Transverse colon (tissue), 4 donors: ENCODE data around the gene MEGF9. TPM values are rescaled to one million over a fixed set of nuclear protein-coding genes. Genes with fewer than 3 reads are reported as not detected.

Experiments used
- DNase-seq: peaks from one replicate; pipeline ENCODE4 v3.0.0-alpha.2; 2019
- H3K27ac ChIP-seq, 4 donors: fragments of 200-600 bp; sonication (generic); 2 replicates each; pipeline ENCODE4 v1.5.1; 2016 to 2018; ENCODE audit warnings: inconsistent platforms in 4 of 4
- H3K27me3 ChIP-seq: fragments of 200-600 bp; sonication (generic); 2 replicates; pipeline ENCODE4 v1.5.1; 2017; ENCODE audit warnings: inconsistent platforms
- H3K36me3 ChIP-seq, 4 donors: fragments of 200-600 bp; sonication (generic); 2 replicates each; pipeline ENCODE4 v1.5.1; 2017 to 2019; ENCODE audit warnings: inconsistent platforms in 4 of 4
- H3K4me1 ChIP-seq, 4 donors: fragments of 200-600 bp; sonication (generic); 2 replicates each; pipeline ENCODE4 v1.5.1; 2017 to 2020; ENCODE audit warnings: inconsistent platforms in 4 of 4
- H3K4me3 ChIP-seq, 4 donors: fragments of 200-600 bp; sonication (generic); 1 replicate in 1 of 4; 2 replicates in 3 of 4; pipeline versions ENCODE4 v1.5.1 to v1.6.1; 2017 to 2019; ENCODE audit warnings: inconsistent platforms in 4 of 4
- H3K9me3 ChIP-seq, 2 donors: fragments of 200-600 bp; sonication (generic); 2 replicates each; pipeline ENCODE4 v1.5.1; 2017 to 2019; ENCODE audit warnings: inconsistent platforms in 2 of 2
- EP300 ChIP-seq: sonication (generic); formaldehyde crosslinking; IDR thresholded peaks from one replicate; pipeline ENCODE4 v1.6.1; 2017; ENCODE audit warnings: antibody characterized with exemption, low read depth
- POLR2A ChIP-seq: fragments of 450-650 bp; IDR thresholded peaks from one replicate; pipeline ENCODE4 v1.6.1; 2016; ENCODE audit warnings: antibody characterized with exemption, mild to moderate bottlenecking, moderate library complexity
- POLR2AphosphoS5 ChIP-seq, 3 donors: sonication (generic); formaldehyde crosslinking; IDR thresholded peaks; one replicate each; pipeline ENCODE4 v1.6.1; 2016; ENCODE audit warnings: antibody characterized with exemption in 3 of 3
- WGBS, 2 donors: methylation state at CpG; one replicate each; pipeline ENCODE4 v1.1.5; 2018; ENCODE audit warnings: low coverage in 1 of 2; 5-methylcytosine and 5-hydroxymethylcytosine counted together
- in situ Hi-C, 4 donors: fragments of 200-750 bp; cut with MboI; loops; one replicate each; pipeline versions ENCODE4 v1.15.0 to v1.15.1; 2017; ENCODE audit warnings: low sequenced_read_pairs in 3 of 4, low pct_ligation_motif_present in 1 of 4, low pct_unique_long_range_greater_than_20kb in 1 of 4
- intact Hi-C: fragments of 100-400 bp; cut with DNase I; formaldehyde crosslinking; loops from one replicate; pipeline ENCODE4 v1.15.1; 2023; ENCODE audit warnings: low total_unique reads
- total RNA-seq, 4 donors: library from RNA; depleted of rRNA; stranded (reverse); fragments of >200 nt; gene quantifications; one replicate each; pipeline ENCODE4 v1.1.0, GENCODE V29; 2016
- TF ChIP-seq, protein P1 (sequence below), 5 experiments: fragments of 200-600 bp in 3 of 5; fragments of 450-650 bp in 2 of 5; sonication (generic) in 3 of 5; IDR thresholded peaks; 1 replicate in 2 of 5; 2 replicates in 3 of 5; pipeline ENCODE4 v1.5.1; 2016 to 2017; ENCODE audit warnings: antibody characterized with exemption in 5 of 5, inconsistent platforms in 3 of 5, mild to moderate bottlenecking in 2 of 5, moderate library complexity in 1 of 5

The MEGF9 gene
- total RNA-seq, 4 donors from 2014 or later = 6.7 to 17.9 (median 12.7) TPM

DNA sequence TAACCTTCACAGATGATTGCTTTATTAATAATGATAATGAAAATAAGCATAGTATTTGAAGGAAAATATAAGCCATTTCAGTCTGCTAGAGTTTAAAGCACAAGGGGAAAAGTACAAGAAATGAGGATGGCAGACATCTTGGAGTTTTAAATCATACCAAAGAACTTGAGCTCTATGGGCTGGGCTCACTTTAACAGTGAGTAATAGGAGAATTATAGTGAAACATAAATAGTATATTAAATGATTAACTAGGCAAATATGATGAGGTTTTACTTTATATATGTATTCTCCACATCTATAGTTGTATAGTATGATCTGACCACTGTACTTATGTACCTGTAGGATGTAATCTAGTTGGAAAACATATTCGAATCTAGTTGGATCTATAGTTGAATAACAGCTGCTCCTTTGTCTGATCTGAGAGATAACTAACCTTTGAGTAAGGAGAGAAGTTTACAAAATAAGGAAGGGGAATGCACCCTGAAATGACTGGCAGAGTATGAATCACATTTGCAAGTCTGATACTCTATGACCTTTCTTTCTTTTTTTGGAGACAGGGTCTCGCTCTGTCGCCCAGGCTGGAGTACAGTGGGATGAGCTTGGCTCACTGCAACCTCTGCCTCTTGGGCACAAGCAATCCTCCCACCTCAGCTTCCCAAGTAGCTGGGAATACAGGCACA, 17.6 kb downstream of the MEGF9 start:
- Histone ChIP-seq H3K4me3 (no peak overlapping the region), H3K27ac (no peak overlapping the region), H3K4me1 (peaks cover 0 to 21% (median 0%) of the 10 kb centered on the region in 4 donors), H3K27me3 (no peaks in the 10 kb centered on the region), H3K9me3 (no peaks in the 10 kb centered on the region), H3K36me3 (no peaks in the 10 kb centered on the region)
- in situ Hi-C loops (no loop called here), intact Hi-C loops (loop anchor here (5.0 kb wide), 1 partner anchor 1651 kb away; no protein-coding TSS in a partner anchor)
- WGBS, 2 donors = 64 to 75% methylated on average over 1 to 3 of the region's 3 CpGs
- TF ChIP-seq POLR2AphosphoS5 (IDR thresholded peaks at IDR 0.05) (no peak), EP300 (no peak), POLR2A (no peak)
- TF ChIP-seq, protein P1, sequence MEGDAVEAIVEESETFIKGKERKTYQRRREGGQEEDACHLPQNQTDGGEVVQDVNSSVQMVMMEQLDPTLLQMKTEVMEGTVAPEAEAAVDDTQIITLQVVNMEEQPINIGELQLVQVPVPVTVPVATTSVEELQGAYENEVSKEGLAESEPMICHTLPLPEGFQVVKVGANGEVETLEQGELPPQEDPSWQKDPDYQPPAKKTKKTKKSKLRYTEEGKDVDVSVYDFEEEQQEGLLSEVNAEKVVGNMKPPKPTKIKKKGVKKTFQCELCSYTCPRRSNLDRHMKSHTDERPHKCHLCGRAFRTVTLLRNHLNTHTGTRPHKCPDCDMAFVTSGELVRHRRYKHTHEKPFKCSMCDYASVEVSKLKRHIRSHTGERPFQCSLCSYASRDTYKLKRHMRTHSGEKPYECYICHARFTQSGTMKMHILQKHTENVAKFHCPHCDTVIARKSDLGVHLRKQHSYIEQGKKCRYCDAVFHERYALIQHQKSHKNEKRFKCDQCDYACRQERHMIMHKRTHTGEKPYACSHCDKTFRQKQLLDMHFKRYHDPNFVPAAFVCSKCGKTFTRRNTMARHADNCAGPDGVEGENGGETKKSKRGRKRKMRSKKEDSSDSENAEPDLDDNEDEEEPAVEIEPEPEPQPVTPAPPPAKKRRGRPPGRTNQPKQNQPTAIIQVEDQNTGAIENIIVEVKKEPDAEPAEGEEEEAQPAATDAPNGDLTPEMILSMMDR (IDR thresholded peaks at IDR 0.05) = no peak
- DNase-seq = no peak

DNA sequence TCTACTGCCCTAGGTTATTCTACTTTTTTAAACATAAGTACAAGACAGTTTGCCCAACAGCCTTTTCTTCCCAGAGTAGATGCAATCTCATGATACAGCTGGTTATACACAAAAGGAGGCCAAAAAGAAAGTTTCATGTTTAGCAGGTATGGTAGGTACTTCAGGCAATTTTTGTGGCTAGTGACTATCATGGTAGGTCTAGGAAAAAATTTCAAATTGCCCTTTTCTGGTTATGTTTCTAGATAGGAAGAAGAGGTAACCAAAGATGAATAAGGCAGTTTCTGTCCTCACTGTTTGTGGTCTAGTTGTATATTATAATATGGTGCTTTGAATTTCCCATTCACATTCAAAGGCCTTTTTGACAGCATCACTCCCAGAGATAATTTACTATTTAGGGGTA, 19.7 kb downstream of the MEGF9 start:
- no peak for DNase-seq
- Histone ChIP-seq H3K36me3 (no peaks in the 10 kb centered on the region), H3K27ac (no peak overlapping the region), H3K4me1 (peaks cover 0 to 21% (median 0%) of the 10 kb centered on the region in 4 donors), H3K9me3 (no peaks in the 10 kb centered on the region), H3K4me3 (no peak overlapping the region), H3K27me3 (no peaks in the 10 kb centered on the region)
- in situ Hi-C loops (no loop called here), intact Hi-C loops (no loop called here)
- TF ChIP-seq, protein P1 (IDR thresholded peaks at IDR 0.05) = no peak
- TF ChIP-seq EP300 (no peak), POLR2A (no peak), POLR2AphosphoS5 (IDR thresholded peaks at IDR 0.05) (no peak)

DNA sequence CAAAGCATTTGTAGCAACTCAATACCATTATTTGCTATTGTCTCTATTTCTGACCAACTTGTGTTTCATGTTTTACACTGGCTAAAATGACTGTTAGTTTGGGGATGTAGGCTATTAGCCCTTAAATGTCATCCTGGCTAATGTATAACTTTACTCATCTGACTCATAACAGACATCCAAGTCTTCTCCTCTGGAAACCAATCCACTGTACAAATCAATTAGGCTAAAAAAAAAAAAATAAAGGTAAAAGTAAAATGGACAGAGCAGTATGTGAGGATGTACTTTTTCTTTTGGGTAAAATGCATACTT, 20.6 kb downstream of the MEGF9 start:
- H3K36me3 ChIP-seq = no peaks in the 10 kb centered on the region
- in situ Hi-C loops (no loop called here), intact Hi-C loops (no loop called here)
- H3K9me3 ChIP-seq = no peaks in the 10 kb centered on the region
- H3K4me3 ChIP-seq = no peak overlapping the region
- no peak overlapping the region for H3K27ac ChIP-seq
- peaks cover 0 to 21% (median 0%) of the 10 kb centered on the region in 4 donors for H3K4me1 ChIP-seq
- no peaks in the 10 kb centered on the region for H3K27me3 ChIP-seq
- no peak for DNase-seq
- TF ChIP-seq, protein P1 (IDR thresholded peaks at IDR 0.05) = no peak
- TF ChIP-seq POLR2AphosphoS5 (IDR thresholded peaks at IDR 0.05) = no peak
- TF ChIP-seq EP300 = no peak
- no peak for TF ChIP-seq POLR2A

DNA sequence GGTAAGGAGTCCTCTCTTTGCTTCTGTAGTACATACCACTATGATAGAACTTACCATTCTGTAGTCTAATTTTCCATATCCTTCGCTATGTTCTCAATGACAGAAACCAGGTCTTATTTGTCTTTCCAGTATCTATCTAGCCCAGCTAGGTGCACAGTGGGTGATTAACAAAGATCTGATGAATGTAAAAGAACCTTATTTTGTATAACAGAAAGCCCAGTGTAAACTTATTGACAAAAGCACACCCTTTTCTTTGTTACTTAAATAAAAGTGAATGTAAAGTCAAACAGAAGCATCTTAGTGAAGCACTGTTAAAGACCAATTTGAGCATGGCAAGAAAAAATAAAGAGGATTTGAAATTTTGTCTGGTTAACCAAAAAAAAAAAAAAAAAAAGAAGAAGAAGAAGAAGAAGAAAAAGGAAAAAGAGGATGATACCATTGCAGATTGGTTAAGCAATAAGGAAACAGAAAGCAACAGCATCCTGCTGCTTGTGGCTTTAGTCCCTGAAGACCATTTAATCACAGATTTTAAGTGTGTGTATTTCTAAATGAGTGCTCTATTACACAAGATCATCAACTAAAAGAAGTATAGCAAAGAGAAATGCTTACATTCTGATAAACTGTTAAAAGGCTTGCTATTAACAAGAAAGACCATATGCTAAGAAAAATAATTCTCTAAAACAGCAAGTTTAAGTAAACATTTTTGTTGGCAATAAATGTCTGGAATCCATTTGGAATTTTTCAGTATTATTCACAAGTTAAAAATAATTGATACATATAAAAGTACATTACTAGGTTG, 21.2 kb downstream of the MEGF9 start:
- intact Hi-C loops = no loop called here

More for the DNA sequence above, 21.2 kb downstream of the MEGF9 start:
- Histone ChIP-seq H3K27ac (no peak overlapping the region), H3K9me3 (no peaks in the 10 kb centered on the region), H3K4me1 (peaks cover 0 to 21% (median 0%) of the 10 kb centered on the region in 4 donors), H3K4me3 (no peak overlapping the region), H3K27me3 (no peaks in the 10 kb centered on the region), H3K36me3 (no peaks in the 10 kb centered on the region)
- in situ Hi-C loops = no loop called here
- no peak for TF ChIP-seq EP300
- TF ChIP-seq, protein P1 (IDR thresholded peaks at IDR 0.05) = no peak
- no peak for TF ChIP-seq POLR2AphosphoS5 (IDR thresholded peaks at IDR 0.05)
- no peak for TF ChIP-seq POLR2A
- 87 to 91% methylated on average over 1 of the region's 1 CpG for WGBS, 2 donors
- no peak for DNase-seq
